K562 (cell line): ENCODE results near the gene MYO5C.

Experiments
- EZH2 ChIP-seq: IDR thresholded peaks from 2 replicates; pipeline ENCODE4 v1.6.1; 2012; ENCODE audit warnings: low read depth, mild to moderate bottlenecking, inconsistent platforms, low read length, borderline replicate concordance
- NR2C2 ChIP-seq, 2 experiments: fragments of 200-800 bp in 1 of 2; sonication (Bioruptor generic) in 1 of 2; sonication (generic) in 1 of 2; formaldehyde crosslinking in 1 of 2; IDR thresholded peaks; 2 replicates each; pipeline versions ENCODE4 v1.6.1 to v1.8.0; 2016 to 2022; ENCODE audit warnings: mild to moderate bottlenecking in 1 of 2, missing compliant biosample characterization in 1 of 2, missing genetic modification characterization in 1 of 2, missing genetic modification reagents in 1 of 2
- POLR2AphosphoS5 ChIP-seq: IDR thresholded peaks from 2 replicates; pipeline ENCODE4 v1.6.1; 2011; ENCODE audit warnings: mild to moderate bottlenecking, low read depth, low read length, moderate library complexity; ENCODE audit not compliant: control insufficient read depth, insufficient read depth
- SP1 ChIP-seq: sonication (generic); formaldehyde crosslinking; IDR thresholded peaks from 2 replicates; pipeline ENCODE4 v1.8.1; 2022; ENCODE audit warnings: mild to moderate bottlenecking, missing genetic modification reagents
- SREBF2 ChIP-seq: sonication (generic); formaldehyde crosslinking; IDR thresholded peaks from 2 replicates; pipeline ENCODE4 v1.4.0; 2020; ENCODE audit warnings: mild to moderate bottlenecking, missing genetic modification reagents
- UBTF ChIP-seq, 2 experiments: IDR thresholded peaks; 2 replicates each; pipeline ENCODE4 v1.6.1; 2012; ENCODE audit warnings: improper control_type of control experiment in 2 of 2, low read depth in 2 of 2, low read length in 2 of 2, borderline replicate concordance in 1 of 2
- YY1 ChIP-seq, 3 experiments: IDR thresholded peaks; 2 replicates each; pipeline ENCODE4 v1.6.1; 2011; ENCODE audit warnings: low read length in 2 of 3, mild to moderate bottlenecking in 2 of 3, moderate library complexity in 2 of 3, borderline replicate concordance in 1 of 3, control low read depth in 1 of 3, low read depth in 1 of 3; ENCODE audit not compliant: insufficient read depth in 3 of 3, insufficient replicate concordance in 2 of 3, control insufficient read depth in 1 of 3, insufficient read length in 1 of 3; ENCODE audit errors: extremely low read depth in 1 of 3
- ZBTB8A ChIP-seq: fragments of 450-650 bp; IDR thresholded peaks from 2 replicates; pipeline ENCODE4 v1.6.1; 2018; ENCODE audit warnings: mild to moderate bottlenecking, moderate library complexity; ENCODE audit not compliant: partially characterized antibody
- ZNF146 ChIP-seq: IDR thresholded peaks from one replicate; pipeline ENCODE4 v1.6.1; 2018; ENCODE audit warnings: missing compliant biosample characterization; ENCODE audit not compliant: unreplicated experiment
- TF ChIP-seq, protein P1 (sequence below), 3 experiments: IDR thresholded peaks in 2 of 3; conservative IDR thresholded peaks in 1 of 3; 2 replicates each; pipeline ENCODE4 v1.5.1; 2011 to 2012; ENCODE audit warnings: low read length in 3 of 3, mild to moderate bottlenecking in 3 of 3, control low read depth in 2 of 3, improper control_type of control experiment in 1 of 3, inconsistent platforms in 1 of 3, low read depth in 1 of 3, mixed read lengths in 1 of 3, moderate library complexity in 1 of 3; ENCODE audit not compliant: insufficient read depth in 2 of 3
- TF ChIP-seq, protein P2 (sequence below): fragments of 450-650 bp; IDR thresholded peaks from 2 replicates; pipeline ENCODE4 v1.6.1; 2016; ENCODE audit warnings: low read depth

DNA sequence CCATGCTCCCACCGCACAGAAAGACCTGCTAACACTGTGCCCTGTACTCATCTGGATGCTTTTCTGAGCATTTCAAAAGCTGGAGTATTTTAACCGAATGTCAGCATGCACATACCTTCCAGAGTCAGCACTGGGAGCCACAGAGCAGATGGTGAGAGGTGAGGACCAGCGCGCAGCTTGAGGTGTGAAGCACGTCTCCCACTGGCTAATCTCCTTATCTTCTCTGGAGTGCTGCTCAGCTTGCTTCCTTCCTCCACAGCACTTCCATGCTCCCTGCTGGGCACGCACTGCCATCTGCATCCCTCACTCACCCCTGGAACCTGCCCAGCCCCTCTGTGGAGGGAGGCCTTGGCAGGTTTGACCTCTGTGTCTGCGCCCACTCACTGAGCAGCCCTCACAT is 104.4 kb downstream of the MYO5C start, which contains the start of gene GNB5:
- TF ChIP-seq YY1 (IDR thresholded peaks at IDR 0.05; ENCODE audit: borderline replicate concordance in 1 of 3, control insufficient read depth in 1 of 3, extremely low read depth in 1 of 3, insufficient read depth in 3 of 3, insufficient read length in 1 of 3, insufficient replicate concordance in 2 of 3, low read depth in 1 of 3, low read length in 2 of 3), result no peak
- TF ChIP-seq, protein P1, sequence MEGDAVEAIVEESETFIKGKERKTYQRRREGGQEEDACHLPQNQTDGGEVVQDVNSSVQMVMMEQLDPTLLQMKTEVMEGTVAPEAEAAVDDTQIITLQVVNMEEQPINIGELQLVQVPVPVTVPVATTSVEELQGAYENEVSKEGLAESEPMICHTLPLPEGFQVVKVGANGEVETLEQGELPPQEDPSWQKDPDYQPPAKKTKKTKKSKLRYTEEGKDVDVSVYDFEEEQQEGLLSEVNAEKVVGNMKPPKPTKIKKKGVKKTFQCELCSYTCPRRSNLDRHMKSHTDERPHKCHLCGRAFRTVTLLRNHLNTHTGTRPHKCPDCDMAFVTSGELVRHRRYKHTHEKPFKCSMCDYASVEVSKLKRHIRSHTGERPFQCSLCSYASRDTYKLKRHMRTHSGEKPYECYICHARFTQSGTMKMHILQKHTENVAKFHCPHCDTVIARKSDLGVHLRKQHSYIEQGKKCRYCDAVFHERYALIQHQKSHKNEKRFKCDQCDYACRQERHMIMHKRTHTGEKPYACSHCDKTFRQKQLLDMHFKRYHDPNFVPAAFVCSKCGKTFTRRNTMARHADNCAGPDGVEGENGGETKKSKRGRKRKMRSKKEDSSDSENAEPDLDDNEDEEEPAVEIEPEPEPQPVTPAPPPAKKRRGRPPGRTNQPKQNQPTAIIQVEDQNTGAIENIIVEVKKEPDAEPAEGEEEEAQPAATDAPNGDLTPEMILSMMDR (IDR thresholded peaks at IDR 0.05 in 2 of 3, conservative IDR thresholded peaks at IDR 0.05 in 1 of 3; ENCODE audit: insufficient read depth in 2 of 3, low read depth in 1 of 3, low read length in 3 of 3), result no peak
- TF ChIP-seq SP1 (CRISPR knock-in tag), result no peak
- no peak for TF ChIP-seq ZBTB8A
- TF ChIP-seq NR2C2 (CRISPR knock-in tag; IDR thresholded peaks at IDR 0.05), result no peak
- no peak for TF ChIP-seq NR2C2 (tag; IDR thresholded peaks at IDR 0.05)
- TF ChIP-seq UBTF (IDR thresholded peaks at IDR 0.05; ENCODE audit: borderline replicate concordance in 1 of 2, low read depth in 2 of 2, low read length in 2 of 2), result no peak
- TF ChIP-seq, protein P2, sequence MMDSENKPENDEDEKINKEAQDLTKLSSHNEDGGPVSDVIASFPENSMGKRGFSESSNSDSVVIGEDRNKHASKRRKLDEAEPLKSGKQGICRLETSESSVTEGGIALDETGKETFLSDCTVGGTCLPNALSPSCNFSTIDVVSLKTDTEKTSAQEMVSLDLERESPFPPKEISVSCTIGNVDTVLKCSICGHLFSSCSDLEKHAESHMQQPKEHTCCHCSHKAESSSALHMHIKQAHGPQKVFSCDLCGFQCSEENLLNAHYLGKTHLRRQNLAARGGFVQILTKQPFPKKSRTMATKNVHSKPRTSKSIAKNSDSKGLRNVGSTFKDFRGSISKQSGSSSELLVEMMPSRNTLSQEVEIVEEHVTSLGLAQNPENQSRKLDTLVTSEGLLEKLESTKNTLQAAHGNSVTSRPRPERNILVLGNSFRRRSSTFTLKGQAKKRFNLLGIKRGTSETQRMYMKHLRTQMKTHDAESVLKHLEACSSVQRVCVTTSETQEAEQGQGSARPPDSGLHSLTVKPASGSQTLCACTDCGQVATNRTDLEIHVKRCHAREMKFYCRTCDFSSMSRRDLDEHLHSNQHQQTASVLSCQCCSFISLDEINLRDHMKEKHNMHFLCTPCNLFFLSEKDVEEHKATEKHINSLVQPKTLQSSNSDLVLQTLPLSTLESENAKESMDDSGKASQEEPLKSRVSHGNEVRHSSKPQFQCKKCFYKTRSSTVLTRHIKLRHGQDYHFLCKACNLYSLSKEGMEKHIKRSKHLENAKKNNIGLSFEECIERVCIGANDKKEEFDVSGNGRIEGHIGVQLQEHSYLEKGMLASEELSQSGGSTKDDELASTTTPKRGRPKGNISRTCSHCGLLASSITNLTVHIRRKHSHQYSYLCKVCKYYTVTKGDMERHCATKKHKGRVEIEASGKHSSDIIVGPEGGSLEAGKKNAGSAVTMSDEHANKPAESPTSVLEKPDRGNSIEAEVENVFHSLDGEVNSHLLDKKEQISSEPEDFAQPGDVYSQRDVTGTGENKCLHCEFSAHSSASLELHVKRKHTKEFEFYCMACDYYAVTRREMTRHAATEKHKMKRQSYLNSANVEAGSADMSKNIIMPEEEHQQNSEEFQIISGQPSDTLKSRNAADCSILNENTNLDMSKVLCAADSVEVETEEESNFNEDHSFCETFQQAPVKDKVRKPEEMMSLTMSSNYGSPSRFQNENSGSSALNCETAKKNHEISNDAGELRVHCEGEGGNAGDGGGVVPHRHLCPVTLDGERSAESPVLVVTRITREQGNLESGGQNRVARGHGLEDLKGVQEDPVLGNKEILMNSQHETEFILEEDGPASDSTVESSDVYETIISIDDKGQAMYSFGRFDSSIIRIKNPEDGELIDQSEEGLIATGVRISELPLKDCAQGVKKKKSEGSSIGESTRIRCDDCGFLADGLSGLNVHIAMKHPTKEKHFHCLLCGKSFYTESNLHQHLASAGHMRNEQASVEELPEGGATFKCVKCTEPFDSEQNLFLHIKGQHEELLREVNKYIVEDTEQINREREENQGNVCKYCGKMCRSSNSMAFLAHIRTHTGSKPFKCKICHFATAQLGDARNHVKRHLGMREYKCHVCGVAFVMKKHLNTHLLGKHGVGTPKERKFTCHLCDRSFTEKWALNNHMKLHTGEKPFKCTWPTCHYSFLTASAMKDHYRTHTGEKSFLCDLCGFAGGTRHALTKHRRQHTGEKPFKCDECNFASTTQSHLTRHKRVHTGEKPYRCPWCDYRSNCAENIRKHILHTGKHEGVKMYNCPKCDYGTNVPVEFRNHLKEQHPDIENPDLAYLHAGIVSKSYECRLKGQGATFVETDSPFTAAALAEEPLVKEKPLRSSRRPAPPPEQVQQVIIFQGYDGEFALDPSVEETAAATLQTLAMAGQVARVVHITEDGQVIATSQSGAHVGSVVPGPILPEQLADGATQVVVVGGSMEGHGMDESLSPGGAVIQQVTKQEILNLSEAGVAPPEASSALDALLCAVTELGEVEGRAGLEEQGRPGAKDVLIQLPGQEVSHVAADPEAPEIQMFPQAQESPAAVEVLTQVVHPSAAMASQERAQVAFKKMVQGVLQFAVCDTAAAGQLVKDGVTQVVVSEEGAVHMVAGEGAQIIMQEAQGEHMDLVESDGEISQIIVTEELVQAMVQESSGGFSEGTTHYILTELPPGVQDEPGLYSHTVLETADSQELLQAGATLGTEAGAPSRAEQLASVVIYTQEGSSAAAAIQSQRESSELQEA, result no peak
- TF ChIP-seq SREBF2 (CRISPR knock-in tag), result no peak
- no peak for TF ChIP-seq ZNF146
- no peak for TF ChIP-seq EZH2
- no peak for TF ChIP-seq POLR2AphosphoS5
